Activated naive CD4-positive, alpha-beta T cell treated with anti-CD3 and anti-CD28 coated beads for 36 hours (primary cell): Measurements from ENCODE around the gene PHC2. TPM values are rescaled to one million over a fixed set of nuclear protein-coding genes. Genes with fewer than 3 reads are reported as not detected.

Experiments
- CTCF ChIA-PET: fragments of 350-600 bp; sonication (Branson Sonifier 250); formaldehyde crosslinking; loops from one replicate; lab custom pipeline; 2021; ENCODE audit warnings: antibody characterized with exemption; lab: Charles Lee
- DNase-seq: peaks from one replicate; pipeline ENCODE4 v3.0.0-alpha.2; 2020
- H3K27ac Mint-ChIP-seq: one replicate; pipeline ENCODE4 v1.8.0; 2021; ENCODE audit warnings: mild to moderate bottlenecking, mixed read lengths
- H3K27me3 Mint-ChIP-seq: one replicate; pipeline ENCODE4 v1.8.0; 2021; ENCODE audit warnings: low read depth, mixed read lengths
- H3K36me3 Mint-ChIP-seq: one replicate; pipeline ENCODE4 v1.8.0; 2021; ENCODE audit warnings: low read depth, mixed read lengths
- H3K4me1 Mint-ChIP-seq: one replicate; pipeline ENCODE4 v1.8.0; 2021; ENCODE audit warnings: low read depth, mixed read lengths
- H3K4me3 Mint-ChIP-seq: one replicate; pipeline ENCODE4 v1.8.0; 2021; ENCODE audit warnings: mild to moderate bottlenecking, moderate library complexity, mixed read lengths
- H3K9me3 Mint-ChIP-seq: one replicate; pipeline ENCODE4 v1.8.0; 2021; ENCODE audit warnings: mixed read lengths
- intact Hi-C: fragments of 100-400 bp; cut with micrococcal nuclease; formaldehyde crosslinking; loops from one replicate; pipeline ENCODE4 v1.15.1; 2023
- total RNA-seq, 2 experiments: library from RNA; stranded (reverse); gene quantifications; one replicate each; pipeline ENCODE4 v1.2.3, GENCODE V29; 2021

The PHC2 gene
- total RNA-seq, 2 experiments from 2014 or later: 15.6 to 15.9 TPM

GRCh38 chr1:33410091-33410701 is 20.7 kb downstream of the PHC2 start:
- Mint-ChIP-seq H3K27ac (no peak overlapping the region), H3K4me3 (no peak overlapping the region), H3K9me3 (peaks cover 4% of the 10 kb centered on the region), H3K4me1 (no peaks in the 10 kb centered on the region), H3K27me3 (peaks cover 5% of the 10 kb centered on the region), H3K36me3 (no peaks in the 10 kb centered on the region)
- CTCF ChIA-PET: no interaction called here
- intact Hi-C loops: no loop called here
- DNase-seq: no peak

GRCh38 chr1:33408093-33408436 is 22.8 kb downstream of the PHC2 start:
- intact Hi-C loops: no loop called here
- CTCF ChIA-PET: interaction anchor here (1.9 kb wide), 1 partner anchor 112 kb away, joined by 4 read pairs; no protein-coding TSS in a partner anchor
- no peaks in the 10 kb centered on the region for H3K9me3 Mint-ChIP-seq
- DNase-seq: no peak
- H3K27ac Mint-ChIP-seq: no peak overlapping the region
- H3K36me3 Mint-ChIP-seq: no peaks in the 10 kb centered on the region
- no peaks in the 10 kb centered on the region for H3K4me1 Mint-ChIP-seq
- no peak overlapping the region for H3K4me3 Mint-ChIP-seq
- H3K27me3 Mint-ChIP-seq: peaks cover 2% of the 10 kb centered on the region

- CTCF ChIA-PET: interaction anchor here (0.7 to 1.9 kb wide), 2 partner anchors 10 to 111 kb away, joined by 4 read pairs; no protein-coding TSS in a partner anchor
- Mint-ChIP-seq H3K27me3 (peaks cover 2% of the 10 kb centered on the region), H3K36me3 (no peaks in the 10 kb centered on the region), H3K4me3 (no peak overlapping the region), H3K27ac (no peak overlapping the region), H3K4me1 (no peaks in the 10 kb centered on the region), H3K9me3 (no peaks in the 10 kb centered on the region)
- DNase-seq: no peak
- intact Hi-C loops: no loop called here
Observed at GRCh38 chr1:33407352-33408092, 23.4 kb downstream of the PHC2 start.

GRCh38 chr1:33402206-33402605 is 28.7 kb downstream of the PHC2 start:
- CTCF ChIA-PET: no interaction called here
- H3K27me3 Mint-ChIP-seq: no peaks in the 10 kb centered on the region
- DNase-seq: no peak
- no peaks in the 10 kb centered on the region for H3K36me3 Mint-ChIP-seq
- H3K4me1 Mint-ChIP-seq: no peaks in the 10 kb centered on the region
- no peak overlapping the region for H3K4me3 Mint-ChIP-seq
- H3K9me3 Mint-ChIP-seq: no peaks in the 10 kb centered on the region
- intact Hi-C loops: no loop called here
- H3K27ac Mint-ChIP-seq: no peak overlapping the region

GRCh38 chr1:33401471-33401870 is 29.4 kb downstream of the PHC2 start:
- Mint-ChIP-seq H3K9me3 (no peaks in the 10 kb centered on the region), H3K4me1 (peaks cover 5% of the 10 kb centered on the region), H3K27ac (no peak overlapping the region), H3K4me3 (no peak overlapping the region), H3K36me3 (no peaks in the 10 kb centered on the region), H3K27me3 (no peaks in the 10 kb centered on the region)
- CTCF ChIA-PET: interaction anchor here (0.6 to 1.2 kb wide), 2 partner anchors 30 to 70 kb away, joined by 3 to 5 read pairs; no protein-coding TSS in a partner anchor
- DNase-seq: no peak
- intact Hi-C loops: no loop called here

- H3K36me3 Mint-ChIP-seq: no peaks in the 10 kb centered on the region
- H3K4me3 Mint-ChIP-seq: no peak overlapping the region
- H3K4me1 Mint-ChIP-seq: peaks cover 5% of the 10 kb centered on the region
- H3K27me3 Mint-ChIP-seq: no peaks in the 10 kb centered on the region
- intact Hi-C loops: no loop called here
- H3K27ac Mint-ChIP-seq: no peak overlapping the region
- DNase-seq: no peak
- no peaks in the 10 kb centered on the region for H3K9me3 Mint-ChIP-seq
- CTCF ChIA-PET: interaction anchor here (0.6 to 1.2 kb wide), 2 partner anchors 71 to 1645 kb away, joined by 3 read pairs; no protein-coding TSS in a partner anchor
Observed at GRCh38 chr1:33400153-33400911, 30.6 kb downstream of the PHC2 start.

GRCh38 chr1:33399375-33399774 is 31.5 kb downstream of the PHC2 start:
- Mint-ChIP-seq H3K4me3 (no peak overlapping the region), H3K36me3 (no peaks in the 10 kb centered on the region), H3K27me3 (no peaks in the 10 kb centered on the region), H3K9me3 (no peaks in the 10 kb centered on the region), H3K4me1 (peaks cover 5% of the 10 kb centered on the region), H3K27ac (no peak overlapping the region)
- intact Hi-C loops: no loop called here
- CTCF ChIA-PET: interaction anchor here (1.8 kb wide), 1 partner anchor 72 kb away, joined by 3 read pairs; no protein-coding TSS in a partner anchor
- no peak for DNase-seq

GRCh38 chr1:33397994-33398393 is 32.9 kb downstream of the PHC2 start:
- Mint-ChIP-seq H3K27ac (no peak overlapping the region), H3K4me1 (peaks cover 5% of the 10 kb centered on the region), H3K36me3 (no peaks in the 10 kb centered on the region), H3K9me3 (no peaks in the 10 kb centered on the region), H3K4me3 (no peak overlapping the region), H3K27me3 (no peaks in the 10 kb centered on the region)
- intact Hi-C loops: no loop called here
- CTCF ChIA-PET: interaction anchor here (1.8 kb wide), 1 partner anchor 74 kb away, joined by 3 read pairs; no protein-coding TSS in a partner anchor
- DNase-seq: no peak

- Mint-ChIP-seq H3K36me3 (no peaks in the 10 kb centered on the region), H3K4me1 (peaks cover 5% of the 10 kb centered on the region), H3K4me3 (no peak overlapping the region), H3K27ac (no peak overlapping the region), H3K27me3 (no peaks in the 10 kb centered on the region), H3K9me3 (no peaks in the 10 kb centered on the region)
- intact Hi-C loops: no loop called here
- CTCF ChIA-PET: interaction anchor here (0.6 kb wide), 1 partner anchor 10 kb away, joined by 4 read pairs; no protein-coding TSS in a partner anchor
- DNase-seq: no peak
Observed at GRCh38 chr1:33397125-33397506, 33.8 kb downstream of the PHC2 start.

- H3K27ac Mint-ChIP-seq: no peak overlapping the region
- no peaks in the 10 kb centered on the region for H3K27me3 Mint-ChIP-seq
- H3K9me3 Mint-ChIP-seq: no peaks in the 10 kb centered on the region
- peaks cover 5% of the 10 kb centered on the region for H3K4me1 Mint-ChIP-seq
- no peak overlapping the region for H3K4me3 Mint-ChIP-seq
- no peak for DNase-seq
- intact Hi-C loops: no loop called here
- no peaks in the 10 kb centered on the region for H3K36me3 Mint-ChIP-seq
- CTCF ChIA-PET: interaction anchor here (0.6 kb wide), 1 partner anchor 11 kb away, joined by 4 read pairs; no protein-coding TSS in a partner anchor
Observed at GRCh38 chr1:33396188-33397124, 34.4 kb downstream of the PHC2 start.

- H3K27ac Mint-ChIP-seq: no peak overlapping the region
- H3K9me3 Mint-ChIP-seq: no peaks in the 10 kb centered on the region
- H3K27me3 Mint-ChIP-seq: no peaks in the 10 kb centered on the region
- intact Hi-C loops: no loop called here
- CTCF ChIA-PET: no interaction called here
- DNase-seq: no peak
- no peak overlapping the region for H3K4me3 Mint-ChIP-seq
- H3K36me3 Mint-ChIP-seq: no peaks in the 10 kb centered on the region
- peaks cover 5% of the 10 kb centered on the region for H3K4me1 Mint-ChIP-seq
Observed at GRCh38 chr1:33394770-33395169, 36.1 kb downstream of the PHC2 start.
